Astrocyte (in vitro differentiated cells and primary cell): Measurements from ENCODE around the gene SLC6A12.

ENCODE experiments used
- EZH2 ChIP-seq: IDR thresholded peaks from 2 replicates; pipeline ENCODE4 v1.6.1; 2012; ENCODE audit warnings: mild to moderate bottlenecking, low read length, inconsistent platforms; ENCODE audit not compliant: insufficient read depth
- TF ChIP-seq, protein P1 (sequence below): IDR thresholded peaks from 2 replicates; pipeline ENCODE4 v1.5.1; 2011; ENCODE audit warnings: low read depth, mild to moderate bottlenecking, inconsistent platforms, low read length, moderate library complexity; ENCODE audit not compliant: insufficient read depth

DNA sequence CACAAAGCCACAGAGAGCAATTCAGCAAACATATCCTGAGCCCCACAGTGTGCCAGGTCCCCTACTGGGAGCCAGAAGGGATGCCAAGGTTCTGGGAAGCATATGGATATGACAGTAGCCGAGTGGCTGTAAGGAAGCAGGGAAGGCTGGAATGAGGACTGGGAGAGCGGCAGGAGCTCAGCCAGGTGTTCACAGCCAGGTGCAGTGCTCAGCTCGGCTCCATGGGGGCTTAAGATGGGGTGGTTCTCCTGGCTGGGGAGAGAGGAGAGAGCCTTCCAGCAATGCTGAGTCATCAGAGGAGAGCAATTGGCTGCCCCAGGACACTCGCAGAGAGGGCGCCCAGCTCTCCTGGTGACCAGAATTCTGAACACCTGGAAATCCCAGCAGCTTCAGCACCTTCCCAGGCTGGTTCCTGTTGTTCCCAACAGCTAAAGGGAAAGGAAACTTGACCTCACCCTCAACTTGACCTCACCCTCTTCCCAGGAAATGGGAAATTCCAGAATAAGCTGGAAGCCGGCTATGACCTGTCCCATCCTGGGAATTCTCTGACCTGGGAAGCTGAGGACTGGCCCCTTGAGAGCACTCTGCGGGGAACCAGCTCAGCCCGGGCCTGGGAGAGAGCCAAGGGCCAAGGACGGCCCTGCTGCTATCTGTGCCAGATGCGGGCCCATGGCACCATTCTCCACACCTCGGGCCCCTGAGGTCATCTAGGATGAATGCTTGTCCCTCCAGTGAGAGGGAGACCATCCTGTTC, 34.6 kb downstream of the SLC6A12 start:
- TF ChIP-seq, protein P1, sequence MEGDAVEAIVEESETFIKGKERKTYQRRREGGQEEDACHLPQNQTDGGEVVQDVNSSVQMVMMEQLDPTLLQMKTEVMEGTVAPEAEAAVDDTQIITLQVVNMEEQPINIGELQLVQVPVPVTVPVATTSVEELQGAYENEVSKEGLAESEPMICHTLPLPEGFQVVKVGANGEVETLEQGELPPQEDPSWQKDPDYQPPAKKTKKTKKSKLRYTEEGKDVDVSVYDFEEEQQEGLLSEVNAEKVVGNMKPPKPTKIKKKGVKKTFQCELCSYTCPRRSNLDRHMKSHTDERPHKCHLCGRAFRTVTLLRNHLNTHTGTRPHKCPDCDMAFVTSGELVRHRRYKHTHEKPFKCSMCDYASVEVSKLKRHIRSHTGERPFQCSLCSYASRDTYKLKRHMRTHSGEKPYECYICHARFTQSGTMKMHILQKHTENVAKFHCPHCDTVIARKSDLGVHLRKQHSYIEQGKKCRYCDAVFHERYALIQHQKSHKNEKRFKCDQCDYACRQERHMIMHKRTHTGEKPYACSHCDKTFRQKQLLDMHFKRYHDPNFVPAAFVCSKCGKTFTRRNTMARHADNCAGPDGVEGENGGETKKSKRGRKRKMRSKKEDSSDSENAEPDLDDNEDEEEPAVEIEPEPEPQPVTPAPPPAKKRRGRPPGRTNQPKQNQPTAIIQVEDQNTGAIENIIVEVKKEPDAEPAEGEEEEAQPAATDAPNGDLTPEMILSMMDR = no peak
- TF ChIP-seq EZH2 = no peak
